K562 (cell line): ENCODE results near the gene ULBP2. TPM values are rescaled to one million over a fixed set of nuclear protein-coding genes. Genes with fewer than 3 reads are reported as not detected.
A peak's percentile ranks its signal among the peaks of the same experiment; 100 is the strongest.

Experiments used
- ADNP ChIP-seq: fragments of 200-800 bp; sonication (Bioruptor generic); IDR thresholded peaks from 2 replicates; pipeline ENCODE4 v1.6.1; 2016; ENCODE audit warnings: missing genetic modification characterization, missing compliant biosample characterization
- CHCHD3 ChIP-seq: fragments of 250-450 bp; sonication (Bioruptor Pico); IDR thresholded peaks from 2 replicates; pipeline ENCODE4 v2.1.2; 2022; ENCODE audit warnings: mild to moderate bottlenecking
- CSDE1 ChIP-seq, 2 experiments: fragments of 450-650 bp; IDR thresholded peaks; 2 replicates each; pipeline ENCODE4 v1.6.1; 2016; ENCODE audit warnings: mild to moderate bottlenecking in 1 of 2
- EHMT2 ChIP-seq: fragments of 450-650 bp; IDR thresholded peaks from 2 replicates; pipeline ENCODE4 v1.6.1; 2018; ENCODE audit warnings: antibody characterized with exemption
- ESRRA ChIP-seq: fragments of 450-650 bp; IDR thresholded peaks from 2 replicates; pipeline ENCODE4 v1.6.1; 2014; ENCODE audit warnings: low read depth, mild to moderate bottlenecking, moderate library complexity, borderline replicate concordance
- FOXO4 ChIP-seq: fragments of 450-650 bp; formaldehyde crosslinking; IDR thresholded peaks from 2 replicates; pipeline ENCODE4 v1.4.0; 2020; ENCODE audit warnings: mild to moderate bottlenecking, moderate library complexity
- FOXP1 ChIP-seq: sonication (generic); formaldehyde crosslinking; IDR thresholded peaks from 2 replicates; pipeline ENCODE4 v1.8.0; 2022; ENCODE audit warnings: mild to moderate bottlenecking, missing genetic modification reagents
- HDAC3 ChIP-seq: fragments of 450-650 bp; IDR thresholded peaks from 2 replicates; pipeline ENCODE4 v1.6.1; 2018; ENCODE audit warnings: borderline replicate concordance, mild to moderate bottlenecking, moderate library complexity; ENCODE audit not compliant: partially characterized antibody
- HNRNPK ChIP-seq: fragments of 200-400 bp; formaldehyde crosslinking; IDR thresholded peaks from one replicate; pipeline ENCODE4 v1.6.1; 2018; ENCODE audit warnings: mild to moderate bottlenecking, low read depth, low read length; ENCODE audit not compliant: poor library complexity, severe bottlenecking
- KLF13 ChIP-seq: fragments of 450-650 bp; IDR thresholded peaks from 2 replicates; pipeline ENCODE4 v1.6.1; 2016; ENCODE audit warnings: missing genetic modification characterization, low read depth, mild to moderate bottlenecking, missing compliant biosample characterization, moderate library complexity, borderline replicate concordance
- MCM7 ChIP-seq, 2 experiments: fragments of 450-650 bp; IDR thresholded peaks; 2 replicates each; pipeline ENCODE4 v1.6.1; 2016 to 2018
- MECOM ChIP-seq: fragments of 250-450 bp; sonication (Bioruptor Pico); IDR thresholded peaks from 2 replicates; pipeline ENCODE4 v1.8.0; 2022; ENCODE audit warnings: inconsistent platforms
- MYC ChIP-seq, 2 experiments: fragments of 250-450 bp in 1 of 2; sonication (Bioruptor Pico) in 1 of 2; IDR thresholded peaks; 2 replicates each; pipeline versions ENCODE4 v1.5.1 to v1.6.1; 2012 to 2021; ENCODE audit warnings: low read depth in 2 of 2, borderline replicate concordance in 1 of 2, improper control_type of control experiment in 1 of 2, low read length in 1 of 2, mild to moderate bottlenecking in 1 of 2, moderate library complexity in 1 of 2
- NFYB ChIP-seq: IDR thresholded peaks from 2 replicates; pipeline ENCODE4 v1.6.1; 2011; ENCODE audit warnings: mild to moderate bottlenecking, moderate library complexity; ENCODE audit not compliant: insufficient read length; ENCODE audit errors: extremely low read depth
- POLR2B ChIP-seq: fragments of 450-650 bp; IDR thresholded peaks from 2 replicates; pipeline ENCODE4 v1.6.1; 2018; ENCODE audit warnings: low read depth; ENCODE audit not compliant: partially characterized antibody
- PURB ChIP-seq: sonication (generic); formaldehyde crosslinking; IDR thresholded peaks from 2 replicates; pipeline ENCODE4 v1.9.0; 2021; ENCODE audit warnings: low read depth, mild to moderate bottlenecking, missing genetic modification reagents
- RFX1 ChIP-seq: fragments of 450-650 bp; IDR thresholded peaks from 2 replicates; pipeline ENCODE4 v1.6.1; 2016; ENCODE audit warnings: mild to moderate bottlenecking, moderate library complexity
- SP1 ChIP-seq: sonication (generic); formaldehyde crosslinking; IDR thresholded peaks from 2 replicates; pipeline ENCODE4 v1.8.1; 2022; ENCODE audit warnings: mild to moderate bottlenecking, missing genetic modification reagents
- TBP ChIP-seq: optimal IDR thresholded peaks from 2 replicates; pipeline ENCODE3; 2011; ENCODE audit warnings: low read depth, low read length, improper control_type of control experiment
- TCF7L2 ChIP-seq: fragments of 150-350 bp; IDR thresholded peaks from 2 replicates; pipeline ENCODE4 v1.6.1; 2016; ENCODE audit warnings: low read depth, mild to moderate bottlenecking, low read length, moderate library complexity
- TFAM ChIP-seq: fragments of 250-450 bp; sonication (Bioruptor Pico); conservative IDR thresholded peaks from 2 replicates; pipeline ENCODE4 v1.5.0; 2021; ENCODE audit warnings: mild to moderate bottlenecking, moderate library complexity
- TRIM25 ChIP-seq: fragments of 450-650 bp; IDR thresholded peaks from 2 replicates; pipeline ENCODE4 v1.7.0; 2016; ENCODE audit warnings: borderline replicate concordance
- ZBTB8A ChIP-seq: fragments of 450-650 bp; IDR thresholded peaks from 2 replicates; pipeline ENCODE4 v1.6.1; 2018; ENCODE audit warnings: mild to moderate bottlenecking, moderate library complexity; ENCODE audit not compliant: partially characterized antibody
- ZNF444 ChIP-seq: fragments of 250-450 bp; sonication (Bioruptor Pico); IDR thresholded peaks from 2 replicates; pipeline ENCODE4 v1.4.0; 2020; ENCODE audit warnings: mild to moderate bottlenecking, moderate library complexity
- ZNF696 ChIP-seq: fragments of 250-450 bp; sonication (Bioruptor Pico); conservative IDR thresholded peaks from 2 replicates; pipeline ENCODE4 v1.4.0; 2020; ENCODE audit warnings: mild to moderate bottlenecking, moderate library complexity
- ZNF76 ChIP-seq: fragments of 250-450 bp; sonication (Bioruptor Pico); IDR thresholded peaks from 2 replicates; pipeline ENCODE4 v1.4.0; 2020; ENCODE audit warnings: mild to moderate bottlenecking, moderate library complexity, borderline replicate concordance
- ZNF778 ChIP-seq: fragments of 450-650 bp; formaldehyde crosslinking; IDR thresholded peaks from 2 replicates; pipeline ENCODE4 v1.4.0; 2020; ENCODE audit warnings: mild to moderate bottlenecking, moderate library complexity
- ZZZ3 ChIP-seq: fragments of 450-650 bp; IDR thresholded peaks from 2 replicates; pipeline ENCODE4 v1.6.1; 2016; ENCODE audit warnings: antibody characterized with exemption, mild to moderate bottlenecking, moderate library complexity
- polyA plus RNA-seq, 8 experiments: library from polyadenylated mRNA; depleted of rRNA in 4 of 8; stranded (reverse) in 5 of 8; unstranded in 3 of 8; fragments of >200 nt; fragmentation: Nextera tagmentation in 2 of 8; fragmentation: Illumina TruSeq in 1 of 8; extraction: Ambion mirVana in 2 of 8; extraction: Trizol in 1 of 8; gene quantifications; 2 replicates each; pipeline versions ENCODE4 v1.2.1 to v1.2.3, GENCODE V29; 2011 to 2014; ENCODE audit warnings: inconsistent platforms in 1 of 8, missing spikeins in 1 of 8
- total RNA-seq, 7 experiments: library from RNA; depleted of rRNA in 6 of 7; stranded (reverse); fragments of >200 nt in 6 of 7; fragmentation: Illumina TruSeq in 2 of 7; extraction: Trizol in 2 of 7; gene quantifications; 2 replicates each; pipeline versions ENCODE4 v1.2.1 to v1.2.3, GENCODE V29; 2011 to 2021; ENCODE audit warnings: low replicate concordance in 1 of 7

The ULBP2 gene
- total and polyA plus RNA-seq, 9 of the 15 experiments (the other 6 are each of a cell fraction or from before 2014, with no cell fraction given) = 0.50 to 5.3 (median 1.2) TPM

DNA sequence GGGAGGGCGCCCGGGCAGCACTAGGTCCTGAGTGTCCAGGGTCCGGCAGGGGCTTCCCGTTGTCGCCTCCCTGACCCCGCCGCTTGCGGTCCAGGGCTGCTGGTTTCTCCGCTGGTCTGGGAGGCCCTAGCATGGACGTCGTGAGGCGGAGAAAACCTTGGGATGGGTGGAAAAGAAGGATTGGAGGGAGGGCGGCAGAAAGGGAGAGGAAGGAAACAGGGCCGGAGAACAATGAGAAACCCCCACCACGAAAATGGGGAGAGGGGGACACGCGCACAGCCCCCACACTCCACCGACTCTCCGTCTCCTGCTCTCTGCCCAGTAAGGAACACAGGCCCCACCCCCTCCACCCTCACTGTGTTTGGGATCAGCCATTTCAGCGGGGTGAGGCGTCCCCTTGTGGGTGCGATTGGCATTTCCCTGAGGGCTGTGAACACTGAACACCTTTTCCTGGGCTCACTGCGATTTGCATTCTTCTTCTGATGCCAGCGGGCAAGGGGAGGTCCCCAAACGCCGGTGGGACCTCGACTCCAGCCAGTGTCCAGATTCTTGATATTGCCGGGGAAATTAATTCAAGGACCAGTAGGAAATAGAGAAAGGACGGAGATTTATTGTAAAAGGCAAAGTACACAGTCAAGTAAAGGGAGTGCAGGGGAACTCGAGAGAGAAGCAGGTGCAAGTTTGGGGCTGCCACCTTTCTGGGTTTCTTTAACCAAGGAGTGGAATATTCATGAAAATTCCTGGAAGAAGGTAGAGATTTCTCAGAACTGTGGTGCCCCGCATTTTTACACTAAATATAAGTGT lies 15.6 kb upstream of the ULBP2 start (continued):
- TF ChIP-seq ZNF76 (CRISPR knock-in tag) (no peak), EHMT2 (no peak), FOXO4 (no peak), HDAC3 (no peak), MECOM (CRISPR knock-in tag) (no peak), ZZZ3 (no peak), KLF13 (no peak), CHCHD3 (CRISPR knock-in tag) (no peak), RFX1 (no peak), TFAM (no peak), TBP (no peak), NFYB (no peak), PURB (CRISPR knock-in tag) (no peak), MCM7 (IDR thresholded peaks at IDR 0.05) (no peak), ZNF778 (CRISPR knock-in tag) (no peak), ZBTB8A (no peak), ZNF696 (CRISPR knock-in tag) (no peak), TRIM25 (no peak), TCF7L2 (no peak), ZNF444 (CRISPR knock-in tag) (no peak), MYC (IDR thresholded peaks at IDR 0.05; ENCODE audit: low read depth, low read length) (0 out of 2 replicates have a peak, but pooled peaks have one; percentile 4), MYC (CRISPR knock-in tag; IDR thresholded peaks at IDR 0.05; ENCODE audit: borderline replicate concordance, low read depth) (no peak), HNRNPK (no peak), ESRRA (no peak), FOXP1 (CRISPR knock-in tag) (no peak; the same call in 1 of the 2 replicates), POLR2B (no peak), SP1 (CRISPR knock-in tag) (peak; percentile 83), ADNP (no peak), CSDE1 (IDR thresholded peaks at IDR 0.05) (no peak)
